Ascending aorta (tissue), 2 donors: ENCODE data around the gene HSF5. TPM values are rescaled to one million over a fixed set of nuclear protein-coding genes. Genes with fewer than 3 reads are reported as not detected.

ENCODE experiments used
- DNase-seq, 2 donors: peaks; one replicate each; pipeline ENCODE4 v3.0.0-alpha.2; 2019; ENCODE audit warnings: low spot score in 2 of 2
- H3K27ac ChIP-seq, 2 donors: fragments of 200-600 bp; sonication (generic); one replicate each; pipeline ENCODE4 v1.5.1; 2016 to 2017; ENCODE audit warnings: mild to moderate bottlenecking in 1 of 2
- H3K27me3 ChIP-seq: fragments of 200-600 bp; sonication (generic); one replicate; pipeline ENCODE4 v1.5.1; 2017
- H3K36me3 ChIP-seq, 2 donors: fragments of 200-600 bp; sonication (generic); one replicate each; pipeline ENCODE4 v1.5.1; 2016
- H3K4me1 ChIP-seq, 2 donors: fragments of 200-600 bp; sonication (generic); one replicate each; pipeline ENCODE4 v1.5.1; 2016 to 2017; ENCODE audit warnings: mild to moderate bottlenecking in 1 of 2
- H3K4me3 ChIP-seq, 2 donors: fragments of 200-600 bp; sonication (generic); one replicate each; pipeline ENCODE4 v1.5.1; 2016 to 2017; ENCODE audit warnings: mild to moderate bottlenecking in 1 of 2
- H3K9me3 ChIP-seq, 2 donors: fragments of 200-600 bp; sonication (generic); one replicate each; pipeline ENCODE4 v1.5.1; 2016
- CTCF ChIP-seq, 3 experiments: fragments of 200-600 bp in 2 of 3; fragments of 450-650 bp in 1 of 3; sonication (generic) in 2 of 3; IDR thresholded peaks; one replicate each; pipeline ENCODE4 v1.5.1; 2016 to 2019; ENCODE audit warnings: antibody characterized with exemption in 3 of 3, mild to moderate bottlenecking in 1 of 3, moderate library complexity in 1 of 3
- intact Hi-C: fragments of 100-400 bp; cut with DNase I; formaldehyde crosslinking; loops from one replicate; pipeline ENCODE4 v1.15.1; 2023
- total RNA-seq: library from RNA; depleted of rRNA; stranded (reverse); fragments of >200 nt; gene quantifications from one replicate; pipeline ENCODE4 v1.1.0, GENCODE V29; 2016

The HSF5 gene
- total RNA-seq, 1 donor from 2014 or later = not detected

- no peak for DNase-seq
- H3K36me3 ChIP-seq = no peaks in the 10 kb centered on the region
- intact Hi-C loops = no loop called here
- H3K27me3 ChIP-seq = no peaks in the 10 kb centered on the region
- no peak overlapping the region for H3K4me3 ChIP-seq
- no peaks in the 10 kb centered on the region for H3K4me1 ChIP-seq
- no peak for TF ChIP-seq CTCF (IDR thresholded peaks at IDR 0.05)
- no peaks in the 10 kb centered on the region for H3K9me3 ChIP-seq
- no peak overlapping the region for H3K27ac ChIP-seq
Measured at GRCh38 chr17:58412064-58412703, 76.0 kb downstream of the HSF5 start.

- DNase-seq = no peak
- H3K9me3 ChIP-seq = no peaks in the 10 kb centered on the region
- intact Hi-C loops = no loop called here
- H3K27me3 ChIP-seq = no peaks in the 10 kb centered on the region
- no peak overlapping the region for H3K4me3 ChIP-seq
- H3K27ac ChIP-seq = no peak overlapping the region
- no peaks in the 10 kb centered on the region for H3K36me3 ChIP-seq
- no peak for TF ChIP-seq CTCF (IDR thresholded peaks at IDR 0.05)
- H3K4me1 ChIP-seq = no peaks in the 10 kb centered on the region
Measured at GRCh38 chr17:58411408-58411894, 76.8 kb downstream of the HSF5 start.

GRCh38 chr17:58410714-58411407 lies 77.3 kb downstream of the HSF5 start:
- Histone ChIP-seq H3K27me3 (no peaks in the 10 kb centered on the region), H3K27ac (no peak overlapping the region), H3K36me3 (no peaks in the 10 kb centered on the region), H3K9me3 (no peaks in the 10 kb centered on the region), H3K4me1 (no peaks in the 10 kb centered on the region), H3K4me3 (no peak overlapping the region)
- no peak for DNase-seq
- TF ChIP-seq CTCF (IDR thresholded peaks at IDR 0.05) = no peak
- intact Hi-C loops = no loop called here

- no peak for DNase-seq
- H3K9me3 ChIP-seq = no peaks in the 10 kb centered on the region
- intact Hi-C loops = no loop called here
- H3K4me3 ChIP-seq = no peak overlapping the region
- H3K4me1 ChIP-seq = no peaks in the 10 kb centered on the region
- H3K27ac ChIP-seq = no peak overlapping the region
- no peak for TF ChIP-seq CTCF (IDR thresholded peaks at IDR 0.05)
- H3K36me3 ChIP-seq = no peaks in the 10 kb centered on the region
- no peaks in the 10 kb centered on the region for H3K27me3 ChIP-seq
Measured at GRCh38 chr17:58409432-58409831, 78.8 kb downstream of the HSF5 start.

- no peak overlapping the region for H3K27ac ChIP-seq
Measured at GRCh38 chr17:58403311-58403710, 84.9 kb downstream of the HSF5 start.

More at GRCh38 chr17:58403311-58403710, 84.9 kb downstream of the HSF5 start:
- Histone ChIP-seq H3K9me3 (no peaks in the 10 kb centered on the region), H3K36me3 (no peaks in the 10 kb centered on the region), H3K27me3 (no peaks in the 10 kb centered on the region), H3K4me1 (no peaks in the 10 kb centered on the region), H3K4me3 (no peak overlapping the region)
- DNase-seq = no peak
- TF ChIP-seq CTCF (IDR thresholded peaks at IDR 0.05) = no peak
- intact Hi-C loops = no loop called here
